ENCODE results near the gene CEACAM6. TPM values are rescaled to one million over a fixed set of nuclear protein-coding genes. Genes with fewer than 3 reads are reported as not detected.

CEACAM6 gene
- total and polyA plus RNA-seq, 12 donors: 0.03 to 0.12 (median 0.10) TPM; not detected in 9

GRCh38 chr19:41740415-41741243 is 14.7 kb upstream of the CEACAM6 start:
- DNase-seq (no peak), ATAC-seq (no peak)
- no peaks in the 10 kb centered on the region for H3K36me3 ChIP-seq
- peaks cover 0 to 90% (median 59%) of the 10 kb centered on the region in 7 donors for H3K27me3 ChIP-seq
- TF ChIP-seq CTCF (IDR thresholded peaks at IDR 0.05): no peak
- H3K4me1 ChIP-seq: peaks cover 0 to 9% (median 0%) of the 10 kb centered on the region in 9 donors
- no peak overlapping the region for H3K27ac ChIP-seq
- no peak overlapping the region for H3K4me3 ChIP-seq
- intact Hi-C loops (cut with DNase I): loop anchor here in 1 of 10 donors (5.0 kb wide), 1 partner anchor 93 kb away; no protein-coding TSS in a partner anchor
- H3K9me3 ChIP-seq: no peaks in the 10 kb centered on the region
- WGBS, 2 donors: 66% methylated on average over 5 of the region's 5 CpGs

GRCh38 chr19:41741244-41741554 is 14.1 kb upstream of the CEACAM6 start:
- Histone ChIP-seq H3K4me3 (no peak overlapping the region), H3K9me3 (no peaks in the 10 kb centered on the region), H3K36me3 (no peaks in the 10 kb centered on the region), H3K27ac (no peak overlapping the region), H3K4me1 (peaks cover 0 to 13% (median 0%) of the 10 kb centered on the region in 9 donors), H3K27me3 (peaks cover 0 to 90% (median 59%) of the 10 kb centered on the region in 7 donors)
- ATAC-seq (no peak), DNase-seq (no peak)
- 60 to 74% methylated on average over 2 of the region's 2 CpGs for WGBS, 2 donors
- intact Hi-C loops (cut with DNase I): loop anchor here in 1 of 10 donors (5.0 kb wide), 1 partner anchor 94 kb away; no protein-coding TSS in a partner anchor
- no peak for TF ChIP-seq CTCF (IDR thresholded peaks at IDR 0.05)

- H3K36me3 ChIP-seq: no peaks in the 10 kb centered on the region
- WGBS, 2 donors: 61% methylated on average over 4 of the region's 4 CpGs
- no peaks in the 10 kb centered on the region for H3K9me3 ChIP-seq
- TF ChIP-seq CTCF (IDR thresholded peaks at IDR 0.05): no peak
- no peak overlapping the region for H3K27ac ChIP-seq
- H3K4me1 ChIP-seq: peaks cover 0 to 17% (median 0%) of the 10 kb centered on the region in 9 donors
- no peak overlapping the region for H3K4me3 ChIP-seq
- intact Hi-C loops (cut with DNase I): loop anchor here in 4 of 10 donors (5.0 kb wide), 2 partner anchors 98 to 103 kb away; no protein-coding TSS in a partner anchor
- ATAC-seq (no peak), DNase-seq (no peak)
- H3K27me3 ChIP-seq: peaks cover 0 to 79% (median 36%) of the 10 kb centered on the region in 7 donors
Observed at GRCh38 chr19:41744850-41745249, 10.5 kb upstream of the CEACAM6 start.

DNA sequence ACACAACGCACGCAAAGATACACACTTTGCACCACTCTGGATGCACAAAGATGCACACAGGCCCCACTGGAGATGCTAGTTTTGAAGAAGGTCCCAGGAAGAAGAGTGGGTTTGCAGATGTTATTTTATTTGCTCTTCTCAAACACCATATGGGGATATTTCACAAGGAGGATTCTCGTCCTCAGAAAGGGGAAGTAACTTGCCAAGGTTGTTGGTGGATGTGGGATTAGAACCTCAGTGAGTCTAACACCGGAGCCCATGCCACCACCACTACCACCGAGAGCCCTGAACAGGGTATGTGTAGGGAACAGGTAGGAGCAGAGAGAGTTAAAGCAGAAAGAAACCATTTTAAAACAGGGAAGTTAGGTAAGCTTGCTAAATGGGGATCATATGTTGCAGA is 9.6 kb upstream of the CEACAM6 start:
- Histone ChIP-seq H3K27me3 (peaks cover 0 to 71% (median 36%) of the 10 kb centered on the region in 7 donors), H3K4me3 (no peak overlapping the region), H3K4me1 (peaks cover 0 to 17% (median 0%) of the 10 kb centered on the region in 9 donors), H3K9me3 (no peaks in the 10 kb centered on the region), H3K36me3 (no peaks in the 10 kb centered on the region), H3K27ac (no peak overlapping the region)
- no peak for ATAC-seq
- intact Hi-C loops (cut with DNase I): loop anchor here in 5 of 10 donors (2.0 to 5.0 kb wide), 2 partner anchors 103 kb away; no protein-coding TSS in a partner anchor
- WGBS, 2 donors: 74 to 80% methylated on average over 5 of the region's 5 CpGs
- no peak for DNase-seq
- TF ChIP-seq CTCF (IDR thresholded peaks at IDR 0.05): no peak

Data from heart right ventricle (tissue), 16 donors.